ENCODE data around the gene SLCO3A1.

SLCO3A1 gene

GRCh38 chr15:92162657-92163056 lies 309.1 kb downstream of the SLCO3A1 start:
- Histone ChIP-seq H3K9ac (no peak overlapping the region), H3K4me2 (ENCODE audit: low read length) (no peak overlapping the region), H3K27me3 (ENCODE audit: control insufficient read depth, insufficient read depth, low read length) (no peaks in the 10 kb centered on the region), H3K9me3 (ENCODE audit: control insufficient read depth, low read length) (no peaks in the 10 kb centered on the region), H3K4me1 (peaks cover 26% of the 10 kb centered on the region), H3K4me3 (ENCODE audit: low read depth, low read length) (no peak overlapping the region), H3K27ac (no peak overlapping the region), H2AFZ (no peak overlapping the region), H3K79me2 (no peaks in the 10 kb centered on the region), H3K36me3 (ENCODE audit: control insufficient read depth, insufficient read depth, low read length) (no peaks in the 10 kb centered on the region)
- TF ChIP-seq CTCF (IDR thresholded peaks at IDR 0.05): no peak

- H3K9me3 ChIP-seq (ENCODE audit: control insufficient read depth, low read length): no peaks in the 10 kb centered on the region
- no peaks in the 10 kb centered on the region for H3K36me3 ChIP-seq (ENCODE audit: control insufficient read depth, insufficient read depth, low read length)
- H3K4me2 ChIP-seq (ENCODE audit: low read length): no peak overlapping the region
- H3K4me3 ChIP-seq (ENCODE audit: low read depth, low read length): no peak overlapping the region
- no peaks in the 10 kb centered on the region for H3K27me3 ChIP-seq (ENCODE audit: control insufficient read depth, insufficient read depth, low read length)
- no peak overlapping the region for H2AFZ ChIP-seq
- H3K9ac ChIP-seq: no peak overlapping the region
- no peaks in the 10 kb centered on the region for H3K79me2 ChIP-seq
- no peak for TF ChIP-seq CTCF (IDR thresholded peaks at IDR 0.05)
- H3K27ac ChIP-seq: no peak overlapping the region
- peaks cover 27% of the 10 kb centered on the region for H3K4me1 ChIP-seq
Observed at GRCh38 chr15:92163641-92164040, 310.1 kb downstream of the SLCO3A1 start.

GRCh38 chr15:92164327-92165000 lies 311.0 kb downstream of the SLCO3A1 start:
- H3K9me3 ChIP-seq (ENCODE audit: control insufficient read depth, low read length): no peaks in the 10 kb centered on the region
- no peak for TF ChIP-seq CTCF (IDR thresholded peaks at IDR 0.05)

GRCh38 chr15:92165001-92165346 lies 311.5 kb downstream of the SLCO3A1 start:
- no peak overlapping the region for H2AFZ ChIP-seq
- H3K9me3 ChIP-seq (ENCODE audit: control insufficient read depth, low read length): no peaks in the 10 kb centered on the region
- H3K9ac ChIP-seq: no peak overlapping the region
- peaks cover 21% of the 10 kb centered on the region for H3K4me1 ChIP-seq
- H3K4me2 ChIP-seq (ENCODE audit: low read length): no peak overlapping the region
- no peaks in the 10 kb centered on the region for H3K36me3 ChIP-seq (ENCODE audit: control insufficient read depth, insufficient read depth, low read length)
- no peaks in the 10 kb centered on the region for H3K79me2 ChIP-seq
- peak overlapping the region; percentile 97 for H3K27ac ChIP-seq
- no peak overlapping the region for H3K4me3 ChIP-seq (ENCODE audit: low read depth, low read length)
- no peak for TF ChIP-seq CTCF (IDR thresholded peaks at IDR 0.05)
- H3K27me3 ChIP-seq (ENCODE audit: control insufficient read depth, insufficient read depth, low read length): no peaks in the 10 kb centered on the region

More at GRCh38 chr15:92164327-92165000, 311.0 kb downstream of the SLCO3A1 start:
- no peak overlapping the region for H3K4me3 ChIP-seq (ENCODE audit: low read depth, low read length)
- no peak overlapping the region for H2AFZ ChIP-seq
- H3K36me3 ChIP-seq (ENCODE audit: control insufficient read depth, insufficient read depth, low read length): no peaks in the 10 kb centered on the region
- H3K79me2 ChIP-seq: no peaks in the 10 kb centered on the region
- H3K4me2 ChIP-seq (ENCODE audit: low read length): no peak overlapping the region
- H3K27me3 ChIP-seq (ENCODE audit: control insufficient read depth, insufficient read depth, low read length): no peaks in the 10 kb centered on the region
- peaks cover 26% of the 10 kb centered on the region for H3K4me1 ChIP-seq
- peak overlapping the region; percentile 97 for H3K27ac ChIP-seq
- no peak overlapping the region for H3K9ac ChIP-seq

- Histone ChIP-seq H3K4me2 (ENCODE audit: low read length) (no peak overlapping the region), H3K27ac (peak overlapping the region; percentile 97), H3K4me1 (peaks cover 21% of the 10 kb centered on the region), H3K9ac (no peak overlapping the region), H3K27me3 (ENCODE audit: control insufficient read depth, insufficient read depth, low read length) (no peaks in the 10 kb centered on the region), H3K9me3 (ENCODE audit: control insufficient read depth, low read length) (no peaks in the 10 kb centered on the region), H3K79me2 (no peaks in the 10 kb centered on the region), H3K36me3 (ENCODE audit: control insufficient read depth, insufficient read depth, low read length) (no peaks in the 10 kb centered on the region), H2AFZ (peak overlapping the region; percentile 64), H3K4me3 (ENCODE audit: low read depth, low read length) (no peak overlapping the region)
- no peak for TF ChIP-seq CTCF (IDR thresholded peaks at IDR 0.05)
Observed at GRCh38 chr15:92166029-92166428, 312.5 kb downstream of the SLCO3A1 start.
